HFFc6 (cell line): Measurements from ENCODE around the gene WNT5A. TPM values are rescaled to one million over a fixed set of nuclear protein-coding genes. Genes with fewer than 3 reads are reported as not detected.

Source experiments
- DNase-seq: peaks from one replicate; pipeline ENCODE4 v3.0.0-alpha.2; 2018
- H3K27ac Mint-ChIP-seq: 2 replicates; pipeline ENCODE4 v1.8.0; 2020; ENCODE audit warnings: mild to moderate bottlenecking, mixed read lengths
- H3K27me3 Mint-ChIP-seq: 2 replicates; pipeline ENCODE4 v1.8.0; 2021; ENCODE audit warnings: mild to moderate bottlenecking, moderate library complexity, mixed read lengths; ENCODE audit not compliant: insufficient read depth
- H3K36me3 Mint-ChIP-seq: 2 replicates; pipeline ENCODE4 v1.8.0; 2021; ENCODE audit warnings: low read depth, mixed read lengths
- H3K4me1 Mint-ChIP-seq: 2 replicates; pipeline ENCODE4 v1.8.0; 2020; ENCODE audit warnings: low read depth, mixed read lengths
- H3K4me3 Mint-ChIP-seq: 2 replicates; pipeline ENCODE4 v1.8.0; 2020; ENCODE audit warnings: mild to moderate bottlenecking, moderate library complexity, mixed read lengths
- H3K9me3 Mint-ChIP-seq: 2 replicates; pipeline ENCODE4 v1.8.0; 2020; ENCODE audit warnings: mild to moderate bottlenecking, mixed read lengths
- total RNA-seq, 6 experiments: library from RNA; stranded (reverse); fragmentation: NEBNext Ultra II Directional; extraction: Animal tissue kit (Norgen Biotek cat#: 25700); gene quantifications; 2 replicates in 1 of 6; 3 replicates in 5 of 6; pipeline ENCODE4 v1.2.3, GENCODE V29; 2021
- TF ChIP-seq, protein P1 (sequence below): fragments of 200-600 bp; sonication (generic); IDR thresholded peaks from 2 replicates; pipeline ENCODE4 v1.5.0; 2021; ENCODE audit warnings: antibody characterized with exemption, mild to moderate bottlenecking

Gene WNT5A
- total RNA-seq, 6 experiments from 2014 or later = 240 to 387 (median 256) TPM

- Mint-ChIP-seq H3K9me3 (no peaks in the 10 kb centered on the region), H3K36me3 (no peaks in the 10 kb centered on the region), H3K27ac (no peak overlapping the region), H3K4me3 (no peak overlapping the region), H3K27me3 (peaks cover 7% of the 10 kb centered on the region), H3K4me1 (peaks cover 49% of the 10 kb centered on the region)
- no peak for DNase-seq
- TF ChIP-seq, protein P1, sequence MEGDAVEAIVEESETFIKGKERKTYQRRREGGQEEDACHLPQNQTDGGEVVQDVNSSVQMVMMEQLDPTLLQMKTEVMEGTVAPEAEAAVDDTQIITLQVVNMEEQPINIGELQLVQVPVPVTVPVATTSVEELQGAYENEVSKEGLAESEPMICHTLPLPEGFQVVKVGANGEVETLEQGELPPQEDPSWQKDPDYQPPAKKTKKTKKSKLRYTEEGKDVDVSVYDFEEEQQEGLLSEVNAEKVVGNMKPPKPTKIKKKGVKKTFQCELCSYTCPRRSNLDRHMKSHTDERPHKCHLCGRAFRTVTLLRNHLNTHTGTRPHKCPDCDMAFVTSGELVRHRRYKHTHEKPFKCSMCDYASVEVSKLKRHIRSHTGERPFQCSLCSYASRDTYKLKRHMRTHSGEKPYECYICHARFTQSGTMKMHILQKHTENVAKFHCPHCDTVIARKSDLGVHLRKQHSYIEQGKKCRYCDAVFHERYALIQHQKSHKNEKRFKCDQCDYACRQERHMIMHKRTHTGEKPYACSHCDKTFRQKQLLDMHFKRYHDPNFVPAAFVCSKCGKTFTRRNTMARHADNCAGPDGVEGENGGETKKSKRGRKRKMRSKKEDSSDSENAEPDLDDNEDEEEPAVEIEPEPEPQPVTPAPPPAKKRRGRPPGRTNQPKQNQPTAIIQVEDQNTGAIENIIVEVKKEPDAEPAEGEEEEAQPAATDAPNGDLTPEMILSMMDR = no peak
These were observed 27.9 kb upstream of the WNT5A start for GRCh38 chr3:55514962-55515361.

GRCh38 chr3:55512571-55513343 lies 25.7 kb upstream of the WNT5A start:
- Mint-ChIP-seq H3K36me3 (no peaks in the 10 kb centered on the region), H3K4me3 (peak overlapping the region; percentile 70)
- no peak for DNase-seq

GRCh38 chr3:55511895-55512570 lies 24.9 kb upstream of the WNT5A start:
- TF ChIP-seq, protein P1 = no peak
- Mint-ChIP-seq H3K9me3 (no peaks in the 10 kb centered on the region), H3K4me3 (peak overlapping the region; percentile 70), H3K27me3 (peaks cover 9% of the 10 kb centered on the region), H3K36me3 (no peaks in the 10 kb centered on the region), H3K27ac (peak overlapping the region; percentile 68), H3K4me1 (peaks cover 35% of the 10 kb centered on the region)
- peak; percentile 79 for DNase-seq

More at GRCh38 chr3:55512571-55513343, 25.7 kb upstream of the WNT5A start:
- Mint-ChIP-seq H3K27me3 (peaks cover 9% of the 10 kb centered on the region), H3K9me3 (no peaks in the 10 kb centered on the region), H3K4me1 (peaks cover 35% of the 10 kb centered on the region), H3K27ac (peak overlapping the region; percentile 68)
- TF ChIP-seq, protein P1 = no peak

DNA sequence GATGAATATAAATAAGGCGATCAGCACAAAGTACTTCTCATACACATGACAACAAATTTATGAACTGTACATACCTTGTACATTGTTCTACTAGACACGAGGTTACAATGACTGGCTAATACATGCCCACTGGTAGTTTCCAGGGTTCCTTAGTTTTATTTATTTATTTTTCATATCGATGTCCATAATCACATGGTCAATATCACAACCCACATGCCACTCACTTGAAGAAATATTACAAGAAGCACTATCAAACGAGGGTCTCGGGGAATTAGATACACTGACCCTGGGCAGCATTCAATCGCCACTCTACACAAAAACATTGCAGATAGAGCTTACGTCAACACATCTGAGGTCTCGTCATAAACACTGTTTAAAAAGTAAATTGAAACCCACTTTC lies 21.2 kb upstream of the WNT5A start:
- Mint-ChIP-seq H3K27ac (no peak overlapping the region), H3K4me3 (no peak overlapping the region), H3K36me3 (no peaks in the 10 kb centered on the region), H3K4me1 (peaks cover 33% of the 10 kb centered on the region), H3K27me3 (peaks cover 7% of the 10 kb centered on the region), H3K9me3 (no peaks in the 10 kb centered on the region)
- TF ChIP-seq, protein P1 = no peak
- DNase-seq = no peak

DNA sequence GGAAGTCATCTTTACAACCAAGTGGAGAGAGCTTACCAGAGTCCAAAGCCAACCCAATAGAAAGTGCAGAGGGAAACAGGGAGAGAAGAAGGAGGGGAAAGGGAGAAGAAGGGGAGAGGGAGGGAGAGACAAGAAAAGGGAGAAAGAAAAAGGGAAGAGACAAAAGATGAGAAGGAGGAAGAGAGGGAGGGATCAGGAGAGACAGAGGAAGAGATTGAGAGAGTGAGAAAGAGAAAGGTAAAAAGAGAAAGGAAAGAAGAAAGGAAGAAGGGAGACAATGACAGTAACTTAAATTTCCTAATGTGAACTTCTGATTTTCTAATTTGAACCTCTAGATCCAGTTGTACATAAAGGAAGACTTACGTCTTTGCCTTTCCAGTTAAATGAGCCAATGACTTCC lies 20.7 kb upstream of the WNT5A start:
- no peaks in the 10 kb centered on the region for H3K9me3 Mint-ChIP-seq
- no peak overlapping the region for H3K4me3 Mint-ChIP-seq
- H3K27ac Mint-ChIP-seq = no peak overlapping the region
- no peaks in the 10 kb centered on the region for H3K36me3 Mint-ChIP-seq
- H3K27me3 Mint-ChIP-seq = peaks cover 7% of the 10 kb centered on the region
- TF ChIP-seq, protein P1 = no peak
- DNase-seq = no peak
- peaks cover 28% of the 10 kb centered on the region for H3K4me1 Mint-ChIP-seq
